HUES64 (cell line): ENCODE measurements around the gene SYNE3.
A peak's percentile ranks its signal among the peaks of the same experiment; 100 is the strongest.

Experiments used
- H3K27ac ChIP-seq: 2 replicates; pipeline ENCODE4 v1.7.0; 2013; ENCODE audit warnings: low read depth, low read length, inconsistent platforms
- H3K27me3 ChIP-seq: 2 replicates; pipeline ENCODE4 v1.6.1; 2013; ENCODE audit warnings: mild to moderate bottlenecking, low read length; ENCODE audit not compliant: insufficient read depth
- H3K36me3 ChIP-seq: 2 replicates; pipeline ENCODE4 v1.6.1; 2013; ENCODE audit warnings: mild to moderate bottlenecking, low read length; ENCODE audit not compliant: insufficient read depth
- H3K4me1 ChIP-seq: 2 replicates; pipeline ENCODE4 v1.6.1; 2013; ENCODE audit warnings: mild to moderate bottlenecking, low read length, moderate library complexity; ENCODE audit not compliant: insufficient read depth
- H3K4me3 ChIP-seq: 2 replicates; pipeline ENCODE4 v1.5.1; 2013; ENCODE audit warnings: mild to moderate bottlenecking, low read length, moderate library complexity
- H3K9ac ChIP-seq: 2 replicates; pipeline ENCODE4 v1.6.1; 2013; ENCODE audit warnings: mild to moderate bottlenecking, low read depth, low read length
- H3K9me3 ChIP-seq: 2 replicates; pipeline ENCODE4 v1.6.1; 2013; ENCODE audit warnings: low read depth, low read length; ENCODE audit not compliant: insufficient read depth
- WGBS: fragments of 150-250, 120-280 bp; methylation state at CpG from one replicate; pipeline ENCODE4 v1.1.7; 2013; ENCODE audit warnings: missing lambda C conversion rate; 5-methylcytosine and 5-hydroxymethylcytosine counted together

Gene SYNE3

DNA sequence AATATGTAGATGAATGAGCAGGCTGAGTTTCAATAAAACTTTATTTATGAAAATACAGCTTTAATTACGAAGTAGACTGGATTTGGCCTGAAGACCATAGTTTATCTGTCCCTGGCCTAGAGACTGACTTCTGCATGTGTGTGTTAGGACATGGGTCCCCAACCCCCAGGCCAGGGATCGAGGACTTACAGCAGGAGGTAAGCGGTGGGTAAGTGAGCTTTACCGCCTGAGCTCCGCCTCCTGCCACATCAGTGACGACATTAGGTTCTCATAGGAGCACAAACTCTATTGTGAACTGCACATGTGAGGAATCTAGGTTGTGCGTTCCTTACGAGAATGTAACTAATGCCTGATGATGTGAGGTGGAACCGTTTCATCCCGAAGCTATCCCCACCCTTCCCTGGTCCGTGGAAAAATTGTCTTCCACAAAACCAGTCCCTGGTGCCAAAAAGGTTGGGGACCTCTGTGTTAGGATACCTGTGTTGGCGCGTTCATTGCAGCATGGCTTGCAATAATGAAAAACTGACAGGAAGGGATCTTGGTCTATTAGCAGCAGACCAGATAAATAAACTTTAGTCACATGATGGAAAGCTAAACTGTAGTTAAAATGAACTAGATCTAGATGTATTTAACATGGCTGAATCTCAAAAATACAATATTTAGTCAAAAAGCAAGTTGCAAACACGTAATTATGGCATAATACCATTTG lies 22.5 kb upstream of the SYNE3 start:
- Histone ChIP-seq H3K4me3 (no peak overlapping the region), H3K4me1 (peaks cover 16% of the 10 kb centered on the region; the same call in 1 of the 2 replicates), H3K36me3 (peaks cover 2% of the 10 kb centered on the region; the same call in 1 of the 2 replicates), H3K27me3 (no peaks in the 10 kb centered on the region; the same call in 1 of the 2 replicates), H3K9me3 (no peaks in the 10 kb centered on the region), H3K9ac (no peak overlapping the region), H3K27ac (no peak overlapping the region)
- WGBS: 87% methylated on average over 13 of the region's 14 CpGs

DNA sequence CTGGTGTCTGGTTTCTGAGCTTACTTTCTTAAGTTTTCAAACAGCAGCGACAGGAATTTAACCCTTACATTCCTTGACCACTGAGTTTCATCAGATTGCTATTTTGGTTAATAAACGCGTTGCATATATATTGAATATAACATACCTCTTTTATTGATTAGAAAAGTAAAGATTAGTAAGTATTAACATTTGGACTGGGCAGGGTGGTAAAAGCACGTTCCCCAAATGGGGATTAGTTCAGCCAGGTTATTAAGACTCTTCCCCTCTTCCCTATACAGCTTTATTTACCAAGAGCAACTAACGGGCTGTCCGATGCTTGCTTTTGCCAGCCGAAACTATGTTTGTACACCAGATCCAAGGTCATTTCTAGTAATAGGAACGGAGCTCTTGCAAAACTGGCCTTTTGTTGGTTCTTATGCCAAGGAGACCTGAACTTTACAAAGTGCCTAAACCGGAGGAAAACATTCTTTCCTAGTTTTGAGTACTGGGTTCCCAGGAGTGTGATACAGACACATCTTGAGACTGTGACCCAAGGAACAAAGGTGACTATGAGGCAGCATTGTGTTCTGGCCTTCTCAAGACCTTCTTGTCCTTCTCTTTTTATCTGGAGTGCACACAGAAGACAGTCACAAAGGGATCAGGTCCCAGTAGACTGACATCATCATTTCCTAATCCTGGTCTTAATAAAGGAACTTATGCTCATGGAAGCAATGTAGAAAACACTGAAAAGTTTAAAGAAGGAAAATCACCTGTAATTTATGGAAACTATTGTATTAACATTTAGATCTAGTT lies 21.0 kb upstream of the SYNE3 start:
- Histone ChIP-seq H3K9ac (no peak overlapping the region), H3K27ac (no peak overlapping the region), H3K9me3 (no peaks in the 10 kb centered on the region), H3K27me3 (no peaks in the 10 kb centered on the region; the same call in 1 of the 2 replicates), H3K36me3 (peaks cover 9% of the 10 kb centered on the region), H3K4me3 (no peak overlapping the region), H3K4me1 (peaks cover 24% of the 10 kb centered on the region)
- WGBS: 90% methylated on average over 7 of the region's 9 CpGs

DNA sequence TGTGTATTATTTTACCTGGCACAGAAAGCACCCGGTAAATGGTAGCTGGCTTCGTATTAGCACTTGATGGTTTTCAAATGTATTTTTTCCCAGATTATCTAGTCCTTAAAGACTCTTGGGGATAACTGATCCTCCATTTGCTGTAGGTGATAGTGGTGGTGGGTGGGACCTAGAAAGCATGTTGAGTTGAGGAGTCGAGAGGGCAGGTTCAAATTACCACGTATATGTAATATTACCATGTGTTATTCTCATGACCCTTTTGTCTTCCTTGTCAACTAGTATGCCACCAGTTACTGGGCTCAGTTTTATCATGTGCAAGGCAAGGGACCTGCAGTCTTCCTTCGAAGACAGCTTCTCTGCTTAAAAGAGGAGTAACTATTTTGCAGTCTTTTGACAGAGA lies 20.2 kb upstream of the SYNE3 start:
- 84% methylated on average over 5 of the region's 5 CpGs for WGBS
- no peaks in the 10 kb centered on the region for H3K9me3 ChIP-seq
- no peaks in the 10 kb centered on the region; the same call in 1 of the 2 replicates for H3K27me3 ChIP-seq
- H3K36me3 ChIP-seq: peaks cover 17% of the 10 kb centered on the region
- H3K4me1 ChIP-seq: peaks cover 28% of the 10 kb centered on the region
- H3K4me3 ChIP-seq: peak overlapping the region; percentile 94
- no peak overlapping the region for H3K9ac ChIP-seq
- H3K27ac ChIP-seq: no peak overlapping the region

DNA sequence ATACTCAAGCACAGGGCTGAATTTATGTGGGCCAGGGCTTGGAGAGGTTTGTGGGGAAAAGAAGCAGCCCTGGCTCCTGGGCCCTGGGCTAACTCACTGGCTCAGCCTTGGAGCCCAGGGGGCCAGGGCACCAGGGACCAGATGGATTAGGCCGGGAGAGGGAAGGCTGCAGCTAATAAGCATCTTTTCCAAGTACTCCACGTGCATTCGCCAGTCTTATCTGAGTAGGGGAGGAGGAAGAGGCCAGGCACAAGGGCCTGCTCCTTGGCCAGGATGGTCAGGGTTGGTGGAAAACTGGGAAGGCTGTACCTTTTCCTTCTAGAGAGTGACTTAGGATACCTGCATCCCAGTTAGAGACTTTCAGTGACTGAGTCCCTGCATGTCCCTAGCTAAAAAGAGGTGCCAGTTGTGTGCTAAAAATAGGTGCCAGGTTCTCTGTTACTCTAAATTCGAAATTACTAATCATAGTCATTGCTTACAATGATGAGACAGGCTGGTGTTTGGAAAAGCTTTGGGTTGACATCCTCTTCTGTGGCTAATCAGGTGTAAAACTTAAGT lies 19.7 kb upstream of the SYNE3 start:
- Histone ChIP-seq H3K4me1 (peaks cover 28% of the 10 kb centered on the region), H3K9me3 (no peaks in the 10 kb centered on the region), H3K36me3 (peaks cover 23% of the 10 kb centered on the region), H3K27me3 (no peaks in the 10 kb centered on the region; the same call in 1 of the 2 replicates), H3K27ac (no peak overlapping the region), H3K4me3 (peak overlapping the region; percentile 94), H3K9ac (peak overlapping the region; percentile 87)
- 35% methylated on average over 4 of the region's 4 CpGs for WGBS

DNA sequence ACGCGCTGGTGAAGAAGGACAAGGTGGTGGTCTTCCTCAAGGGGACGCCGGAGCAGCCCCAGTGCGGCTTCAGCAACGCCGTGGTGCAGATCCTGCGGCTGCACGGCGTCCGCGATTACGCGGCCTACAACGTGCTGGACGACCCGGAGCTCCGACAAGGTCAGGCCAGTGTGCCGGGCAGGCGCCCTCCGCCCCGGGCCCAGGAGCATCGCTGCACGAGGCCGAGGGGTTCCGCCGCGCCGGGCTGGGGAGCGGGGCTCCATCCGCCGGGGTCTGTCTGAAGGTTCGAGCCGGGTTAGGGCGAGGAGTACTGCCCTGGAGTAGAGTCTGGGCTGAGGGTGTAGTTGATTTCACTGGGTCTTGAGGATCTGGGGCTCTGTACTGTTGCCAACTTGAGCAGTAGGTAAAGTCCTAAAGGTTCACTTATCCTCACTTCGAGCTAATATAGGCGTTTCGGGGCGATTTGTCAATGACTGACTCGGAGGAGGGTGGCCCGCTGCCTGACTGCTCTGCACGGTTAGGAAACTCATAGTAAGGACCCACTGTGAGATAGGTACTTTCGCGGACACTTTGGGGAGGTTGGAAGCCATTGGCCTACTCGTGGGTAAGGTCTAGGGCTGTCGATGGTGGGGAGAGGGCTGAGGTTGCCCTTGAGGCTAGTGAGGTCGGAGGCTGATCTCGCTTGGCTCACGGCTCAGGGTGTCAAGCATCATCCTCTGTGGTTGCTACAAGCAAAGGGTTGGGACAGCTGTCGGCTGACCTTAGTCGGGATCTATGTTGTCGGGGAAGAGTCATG lies 19.0 kb upstream of the SYNE3 start:
- 3% methylated on average over 52 of the region's 52 CpGs for WGBS
- peak overlapping the region; percentile 87 for H3K9ac ChIP-seq
- H3K4me1 ChIP-seq: peaks cover 28% of the 10 kb centered on the region

DNA sequence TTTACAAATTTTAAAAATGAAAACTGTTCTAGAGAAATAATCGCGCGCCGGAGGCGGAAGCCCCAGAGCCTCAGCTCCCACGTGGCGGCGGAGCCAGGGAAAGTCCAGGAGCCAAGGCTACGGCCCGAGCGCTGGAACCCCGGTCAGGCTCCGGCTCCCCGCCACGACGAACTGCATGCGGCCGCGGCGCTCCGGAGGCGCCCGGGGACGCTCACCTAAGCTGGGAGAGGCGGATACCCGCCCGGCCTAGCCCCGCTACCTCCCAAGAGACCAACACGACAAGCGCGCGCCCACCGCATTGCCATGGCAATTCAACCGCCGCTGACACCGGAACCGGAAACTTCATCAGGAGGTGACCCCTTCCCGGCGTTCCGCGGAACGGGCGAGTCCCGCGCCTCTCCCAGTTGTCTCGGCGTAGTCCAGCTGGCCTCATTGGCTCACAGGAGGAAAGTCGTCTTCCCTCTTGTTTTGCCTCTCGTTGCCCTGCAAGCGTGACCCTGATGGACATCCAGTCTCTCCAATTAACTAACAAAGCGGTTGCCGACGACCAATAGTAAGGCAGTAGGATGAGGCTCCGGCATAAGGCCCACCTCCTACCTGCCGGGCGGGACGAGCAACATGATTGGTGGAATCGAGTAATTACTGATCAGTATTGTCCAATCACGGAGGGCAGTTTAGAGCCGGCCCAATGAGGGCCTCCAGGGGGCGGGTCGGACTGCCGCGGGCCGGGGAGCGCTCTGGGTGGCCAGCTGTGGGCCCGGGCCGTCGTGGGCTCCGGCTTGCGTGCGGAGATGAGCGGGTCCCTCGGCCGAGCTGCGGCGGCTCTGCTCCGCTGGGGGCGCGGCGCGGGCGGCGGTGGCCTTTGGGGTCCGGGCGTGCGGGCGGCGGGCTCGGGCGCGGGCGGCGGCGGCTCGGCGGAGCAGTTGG lies 18.1 kb upstream of the SYNE3 start, which contains the start of gene GLRX5:
GLRX5 (plus strand) TSS at position 752 of the 927 bp plus-strand sequence; CDS start at position 792, 40 bp downstream.
- Histone ChIP-seq H3K36me3 (peaks cover 35% of the 10 kb centered on the region), H3K9me3 (no peaks in the 10 kb centered on the region), H3K4me3 (peak within 1 kb of the TSS; percentile 94), H3K27me3 (no peaks in the 10 kb centered on the region; the same call in 1 of the 2 replicates), H3K9ac (peak within 1 kb of the TSS; percentile 87), H3K4me1 (peaks cover 28% of the 10 kb centered on the region), H3K27ac (peak within 1 kb of the TSS; percentile 88)
- under 1% methylated on average over 97 of the region's 97 CpGs for WGBS

More for the DNA sequence above, 19.0 kb upstream of the SYNE3 start:
- peaks cover 29% of the 10 kb centered on the region for H3K36me3 ChIP-seq
- H3K27me3 ChIP-seq: no peaks in the 10 kb centered on the region; the same call in 1 of the 2 replicates
- H3K4me3 ChIP-seq: peak overlapping the region; percentile 94
- H3K27ac ChIP-seq: no peak overlapping the region
- no peaks in the 10 kb centered on the region for H3K9me3 ChIP-seq

DNA sequence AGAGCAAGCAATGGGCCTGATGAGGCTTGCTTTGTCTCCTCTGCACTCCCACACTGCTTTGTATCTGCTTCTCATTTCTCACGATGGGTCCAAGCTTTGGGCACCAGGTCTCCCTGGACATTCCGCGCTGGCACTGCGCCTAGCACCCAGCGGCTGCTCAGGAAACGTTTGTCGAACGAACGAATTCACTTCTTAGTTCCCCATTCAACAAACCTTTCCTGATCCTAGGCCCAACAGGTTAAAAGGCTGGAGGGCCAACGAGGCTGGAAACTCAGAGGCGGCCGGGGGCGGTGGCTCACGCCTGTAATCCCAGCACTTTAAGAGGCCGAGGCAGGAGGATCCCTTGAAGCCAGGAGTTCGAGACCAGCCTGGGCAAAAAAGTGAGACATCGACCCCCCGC lies 17.4 kb upstream of the SYNE3 start:
- Histone ChIP-seq H3K9me3 (no peaks in the 10 kb centered on the region), H3K9ac (peak overlapping the region; percentile 82), H3K27me3 (no peaks in the 10 kb centered on the region; the same call in 1 of the 2 replicates), H3K4me1 (peaks cover 28% of the 10 kb centered on the region), H3K36me3 (peaks cover 35% of the 10 kb centered on the region), H3K27ac (peak overlapping the region; percentile 88; the same call in 1 of the 2 replicates), H3K4me3 (peak overlapping the region; percentile 94)
- WGBS: under 1% methylated on average over 18 of the region's 18 CpGs

DNA sequence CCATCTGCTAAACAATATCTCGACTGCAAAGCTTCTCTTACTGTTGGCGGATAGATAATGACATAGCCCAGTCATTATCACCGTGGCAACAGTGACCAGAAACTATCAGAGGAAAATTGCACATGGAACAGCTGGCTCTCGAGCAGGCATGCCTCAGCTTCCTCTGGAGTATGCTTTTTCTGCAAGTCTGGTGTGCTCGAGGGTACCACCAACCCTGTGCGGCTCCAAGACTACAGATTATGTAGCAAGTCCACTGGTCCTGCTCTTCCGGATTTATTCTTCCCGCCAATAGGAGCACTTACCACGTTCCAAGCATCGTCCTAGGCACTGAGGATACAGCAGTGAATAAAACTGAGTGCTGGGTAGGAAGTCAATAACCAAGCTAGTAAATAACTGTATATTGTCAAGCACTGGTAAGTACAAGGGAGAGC lies 17.0 kb upstream of the SYNE3 start:
- H3K4me3 ChIP-seq: peak overlapping the region; percentile 94
- H3K36me3 ChIP-seq: peaks cover 35% of the 10 kb centered on the region
- WGBS: 23% methylated on average over 10 of the region's 10 CpGs
- H3K9ac ChIP-seq: peak overlapping the region; percentile 82
- no peaks in the 10 kb centered on the region; the same call in 1 of the 2 replicates for H3K27me3 ChIP-seq
- peaks cover 28% of the 10 kb centered on the region for H3K4me1 ChIP-seq
- H3K9me3 ChIP-seq: no peaks in the 10 kb centered on the region
- peak overlapping the region; percentile 34; the same call in 1 of the 2 replicates for H3K27ac ChIP-seq

DNA sequence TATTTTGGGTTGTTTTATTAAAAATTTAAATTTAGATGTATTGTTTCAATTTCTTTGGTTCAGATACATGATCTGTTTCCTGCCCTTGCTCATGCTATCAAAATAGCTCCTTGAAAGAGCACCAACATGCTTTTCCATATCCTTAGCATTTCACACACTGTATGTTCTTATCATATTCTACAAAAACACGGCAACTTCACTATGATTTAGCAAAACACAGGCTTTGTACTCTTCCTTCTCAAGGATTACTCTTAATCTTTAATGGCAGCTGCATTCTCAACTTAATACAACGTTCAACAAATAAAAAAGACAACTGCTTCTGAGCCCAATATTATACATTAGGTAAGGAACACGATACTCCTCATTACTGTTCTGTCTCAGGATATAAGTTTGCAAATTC lies 15.5 kb upstream of the SYNE3 start:
- peak overlapping the region; percentile 94 for H3K4me3 ChIP-seq
- H3K9ac ChIP-seq: no peak overlapping the region
- WGBS: 79% methylated on average over 3 of the region's 3 CpGs
- H3K9me3 ChIP-seq: no peaks in the 10 kb centered on the region
- H3K4me1 ChIP-seq: peaks cover 24% of the 10 kb centered on the region
- peaks cover 35% of the 10 kb centered on the region for H3K36me3 ChIP-seq
- no peak overlapping the region for H3K27ac ChIP-seq
- H3K27me3 ChIP-seq: no peaks in the 10 kb centered on the region; the same call in 1 of the 2 replicates
